ENCODE measurements around the gene MACROD1. TPM values are rescaled to one million over a fixed set of nuclear protein-coding genes. Genes with fewer than 3 reads are reported as not detected.

MACROD1 gene
- total RNA-seq, 1 experiment from 2014 or later = 26.3 TPM

GRCh38 chr11:64026575-64027205, 139.2 kb downstream of the MACROD1 start:
- DNase-seq = no peak
- no peaks in the 10 kb centered on the region for H3K36me3 ChIP-seq
- H3K27me3 ChIP-seq = no peaks in the 10 kb centered on the region
- H3K4me1 ChIP-seq = peaks cover 36% of the 10 kb centered on the region
- no peak overlapping the region for H3K4me3 ChIP-seq
- H3K27ac ChIP-seq = no peak overlapping the region
- H3K9me3 ChIP-seq (replicated peaks) = no peaks in the 10 kb centered on the region

DNA sequence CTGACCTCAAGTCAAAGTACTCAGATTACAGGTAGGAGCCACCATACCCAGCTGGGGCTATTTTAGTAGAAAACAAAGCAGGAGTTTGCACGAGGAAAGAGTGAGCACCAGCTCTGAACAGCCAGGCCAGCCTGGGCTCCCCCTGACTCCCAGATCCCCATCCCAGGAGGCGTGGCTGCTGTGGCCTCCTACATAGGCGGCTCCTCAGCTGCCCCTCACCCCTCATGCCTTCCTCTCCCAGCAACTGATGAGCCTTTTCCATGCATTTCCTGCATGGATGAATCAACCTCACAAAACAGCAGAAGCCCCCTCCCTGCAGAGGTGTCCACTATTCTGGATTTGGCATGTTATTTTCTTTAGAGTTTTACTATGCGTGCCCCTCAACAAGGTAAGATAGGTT, 140.7 kb downstream of the MACROD1 start:
- Histone ChIP-seq H3K4me3 (no peak overlapping the region), H3K36me3 (no peaks in the 10 kb centered on the region), H3K27ac (no peak overlapping the region), H3K4me1 (peaks cover 34% of the 10 kb centered on the region), H3K27me3 (no peaks in the 10 kb centered on the region), H3K9me3 (replicated peaks) (no peaks in the 10 kb centered on the region)
- DNase-seq = peak in 1 of 2 experiments; percentile 51

GRCh38 chr11:64023712-64024710, 141.9 kb downstream of the MACROD1 start:
- H3K27me3 ChIP-seq = 0 out of 2 replicates have a peak, but pooled peaks cover 3% of the 10 kb centered on the region
- no peak for DNase-seq
- H3K27ac ChIP-seq = no peak overlapping the region
- no peaks in the 10 kb centered on the region for H3K9me3 ChIP-seq (replicated peaks)
- peaks cover 26% of the 10 kb centered on the region for H3K4me1 ChIP-seq
- no peaks in the 10 kb centered on the region for H3K36me3 ChIP-seq
- H3K4me3 ChIP-seq = no peak overlapping the region

GRCh38 chr11:64022125-64022784, 143.7 kb downstream of the MACROD1 start:
- H3K4me3 ChIP-seq = no peak overlapping the region
- H3K27ac ChIP-seq = no peak overlapping the region
- 0 out of 2 replicates have a peak, but pooled peaks cover 4% of the 10 kb centered on the region for H3K27me3 ChIP-seq
- H3K9me3 ChIP-seq (replicated peaks) = no peaks in the 10 kb centered on the region
- no peaks in the 10 kb centered on the region for H3K36me3 ChIP-seq
- DNase-seq = no peak
- peaks cover 18% of the 10 kb centered on the region for H3K4me1 ChIP-seq

GRCh38 chr11:64021757-64022093, 144.2 kb downstream of the MACROD1 start:
- H3K27ac ChIP-seq = no peak overlapping the region
- no peak overlapping the region for H3K4me3 ChIP-seq
- H3K4me1 ChIP-seq = peaks cover 16% of the 10 kb centered on the region
- no peaks in the 10 kb centered on the region for H3K36me3 ChIP-seq
- H3K9me3 ChIP-seq (replicated peaks) = no peaks in the 10 kb centered on the region
- DNase-seq = no peak
- H3K27me3 ChIP-seq = 0 out of 2 replicates have a peak, but pooled peaks cover 4% of the 10 kb centered on the region

DNA sequence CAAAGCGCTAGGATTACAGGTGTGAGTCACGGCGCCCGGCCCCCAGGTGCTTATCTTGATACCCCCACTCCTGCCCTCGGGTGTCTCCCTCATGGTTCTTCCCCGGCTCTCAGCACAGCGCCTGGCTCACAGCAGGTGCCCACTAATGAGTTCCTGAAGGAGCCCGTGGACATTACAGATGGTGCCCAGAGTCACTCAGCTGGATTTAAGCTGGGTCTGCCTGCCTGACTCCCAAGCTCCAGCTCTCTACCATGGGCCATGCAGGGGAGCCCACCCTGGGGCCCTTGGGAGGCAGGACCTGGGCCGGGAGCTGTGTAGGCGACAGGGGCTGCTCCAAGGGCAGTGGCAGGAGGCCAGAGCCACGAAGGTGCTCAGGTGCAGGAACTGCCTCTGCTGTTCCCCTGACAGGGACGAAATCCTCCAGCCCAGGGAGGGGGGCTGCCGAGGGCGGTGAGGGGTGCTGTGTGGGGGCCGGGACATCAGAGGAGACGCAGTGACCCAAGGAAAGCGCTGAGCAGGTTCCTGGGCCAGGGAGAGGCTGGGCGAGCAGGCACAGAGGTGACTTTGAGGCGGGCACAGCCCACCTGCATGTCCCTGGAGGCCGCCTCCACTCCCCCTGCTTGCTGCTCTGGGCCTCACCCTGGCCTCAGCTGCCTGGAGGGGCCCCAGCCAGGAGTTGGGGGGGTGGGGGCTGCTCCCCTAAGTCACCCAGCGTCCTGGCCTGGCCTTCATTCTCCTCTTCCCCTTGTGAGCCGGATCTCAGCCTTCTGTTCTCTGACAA, 144.7 kb downstream of the MACROD1 start:
- Histone ChIP-seq H3K9me3 (replicated peaks) (no peaks in the 10 kb centered on the region), H3K36me3 (no peaks in the 10 kb centered on the region), H3K4me3 (no peak overlapping the region), H3K4me1 (peaks cover 16% of the 10 kb centered on the region), H3K27ac (no peak overlapping the region), H3K27me3 (0 out of 2 replicates have a peak, but pooled peaks cover 4% of the 10 kb centered on the region)
- DNase-seq = no peak

DNA sequence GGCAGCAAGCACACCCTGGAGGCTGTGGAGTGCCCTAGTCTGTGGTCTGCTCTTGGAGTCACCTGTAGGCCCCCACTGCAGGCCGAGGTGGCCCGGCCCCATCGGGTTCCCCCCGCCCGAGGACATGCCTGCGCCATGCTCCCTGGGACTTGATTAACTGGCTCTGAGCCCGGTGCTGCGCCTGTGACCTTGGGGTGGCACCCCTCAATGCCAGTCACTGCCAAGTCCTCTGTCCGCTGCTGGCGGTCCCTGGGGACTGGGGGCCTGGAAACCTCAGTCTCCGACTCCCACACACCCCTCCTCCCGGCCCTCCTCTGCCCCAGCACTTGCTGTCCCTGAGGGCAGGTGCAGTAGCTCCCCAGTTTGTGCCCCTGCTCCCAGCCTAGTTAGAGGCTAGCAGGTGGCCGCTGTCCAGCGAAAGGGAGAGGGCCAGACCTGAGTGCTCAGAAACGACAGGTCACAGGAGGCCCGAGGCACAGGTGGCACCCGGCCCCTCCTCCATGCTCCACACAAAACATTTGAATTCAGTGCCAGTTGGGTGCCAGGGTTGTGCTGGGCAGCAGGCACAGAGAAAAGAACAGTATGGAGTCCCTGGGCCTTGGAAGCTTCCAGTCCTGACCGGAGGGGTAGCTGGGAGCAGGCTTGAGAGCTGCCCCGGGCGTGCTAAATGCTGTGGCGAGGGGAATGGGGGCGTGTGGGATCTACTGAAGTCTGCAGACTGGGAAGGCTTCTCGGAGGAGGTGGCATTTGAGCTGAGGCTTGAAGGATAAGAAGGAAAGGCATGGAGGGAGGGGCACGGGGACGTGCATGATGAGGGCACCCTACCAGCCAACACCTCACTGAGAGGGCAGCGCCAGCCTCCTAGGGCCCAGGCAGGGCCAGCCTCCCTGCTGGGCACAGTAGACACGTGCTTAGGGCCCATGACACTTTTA, 146.5 kb downstream of the MACROD1 start:
- Histone ChIP-seq H3K27me3 (0 out of 2 replicates have a peak, but pooled peaks cover 4% of the 10 kb centered on the region), H3K4me3 (no peak overlapping the region), H3K9me3 (replicated peaks) (no peaks in the 10 kb centered on the region), H3K4me1 (peaks cover 19% of the 10 kb centered on the region), H3K36me3 (no peaks in the 10 kb centered on the region), H3K27ac (no peak overlapping the region)
- no peak for DNase-seq

DNA sequence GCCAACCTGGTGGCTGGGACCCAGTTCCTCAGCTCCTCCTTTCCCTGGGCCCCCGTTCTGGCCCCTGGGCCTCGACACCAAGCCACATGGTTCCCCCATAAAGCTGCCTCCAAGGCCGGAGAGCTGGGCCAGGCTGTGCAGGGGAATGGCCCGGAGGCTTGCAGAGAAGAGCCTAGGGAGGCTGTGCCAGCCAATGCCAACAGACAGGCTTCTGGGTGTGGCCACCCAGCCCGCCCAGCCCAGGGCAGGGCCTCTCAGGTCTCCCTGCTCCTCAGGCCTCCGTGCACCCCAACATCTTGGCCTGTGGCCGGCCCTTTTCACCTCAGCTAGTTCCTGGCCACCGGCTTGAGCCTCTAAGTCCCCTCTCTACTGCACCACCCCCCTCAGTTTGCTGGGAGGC, 147.6 kb downstream of the MACROD1 start:
- Histone ChIP-seq H3K27me3 (0 out of 2 replicates have a peak, but pooled peaks cover 4% of the 10 kb centered on the region), H3K4me1 (peaks cover 29% of the 10 kb centered on the region), H3K4me3 (no peak overlapping the region), H3K36me3 (no peaks in the 10 kb centered on the region), H3K27ac (no peak overlapping the region), H3K9me3 (replicated peaks) (no peaks in the 10 kb centered on the region)
- DNase-seq = no peak

DNA sequence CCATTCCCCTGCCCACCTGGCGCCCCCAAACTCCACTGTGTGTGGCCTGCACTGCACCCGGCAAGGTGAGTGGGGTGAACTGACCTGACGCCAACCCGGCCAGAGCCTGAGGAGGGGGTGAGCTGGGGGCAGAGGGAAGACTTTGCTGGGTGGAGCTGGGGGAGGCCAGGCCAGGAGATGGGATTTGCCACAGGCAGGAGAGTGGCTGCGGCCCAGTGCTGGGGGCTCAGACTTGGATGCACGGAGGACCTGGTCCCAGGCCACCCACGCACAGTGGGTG, 148.0 kb downstream of the MACROD1 start:
- no peak for DNase-seq
- Histone ChIP-seq H3K27ac (no peak overlapping the region), H3K4me3 (no peak overlapping the region), H3K27me3 (0 out of 2 replicates have a peak, but pooled peaks cover 4% of the 10 kb centered on the region), H3K36me3 (no peaks in the 10 kb centered on the region), H3K9me3 (replicated peaks) (no peaks in the 10 kb centered on the region), H3K4me1 (peaks cover 28% of the 10 kb centered on the region)

DNA sequence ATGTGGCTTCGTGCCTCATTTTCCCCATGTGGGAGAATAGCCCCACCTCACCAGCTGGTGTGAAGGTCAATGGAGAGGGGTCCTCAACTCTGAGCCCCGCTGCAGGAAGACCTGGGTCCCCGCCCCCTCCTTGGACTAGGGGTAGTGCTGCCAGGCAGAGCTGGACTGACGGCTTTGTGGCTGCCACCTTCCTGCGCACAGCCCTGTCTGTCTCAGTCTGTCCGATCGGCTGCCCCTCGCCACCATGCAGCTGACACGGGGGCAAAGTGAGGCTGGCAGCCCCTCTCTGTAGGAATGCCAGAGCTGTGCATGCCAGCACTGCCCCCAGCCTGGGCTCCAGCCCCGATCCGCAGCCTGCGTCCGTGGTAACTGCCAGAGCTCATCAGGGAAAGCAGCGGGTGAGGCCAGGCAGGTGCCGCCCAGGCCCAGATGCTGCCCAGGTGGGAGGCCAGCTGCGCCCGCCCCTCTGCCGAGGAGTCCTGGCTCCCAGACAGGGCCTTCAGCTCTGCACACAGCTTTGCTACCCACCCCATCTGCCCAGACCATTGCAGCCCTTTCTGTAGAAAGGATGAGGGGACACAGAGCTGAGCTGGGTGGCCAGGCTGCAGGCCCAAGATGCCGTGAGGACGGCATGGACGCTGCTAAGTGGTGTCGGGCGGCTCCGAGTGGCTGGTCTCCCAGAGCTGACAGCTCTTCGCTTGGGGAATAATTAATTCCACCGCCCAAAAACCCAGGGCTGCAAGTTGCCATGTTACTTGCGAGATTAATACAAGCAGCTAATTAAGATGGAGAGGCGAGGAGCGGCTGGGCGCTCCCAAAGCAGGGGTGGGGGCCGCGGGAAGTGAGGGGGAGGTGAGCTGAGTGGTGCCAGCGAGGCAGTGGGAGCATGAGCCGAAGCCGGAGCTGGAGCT, 149.7 kb downstream of the MACROD1 start:
- Histone ChIP-seq H3K27me3 (0 out of 2 replicates have a peak, but pooled peaks cover 4% of the 10 kb centered on the region), H3K36me3 (no peaks in the 10 kb centered on the region), H3K4me3 (no peak overlapping the region), H3K4me1 (peaks cover 31% of the 10 kb centered on the region), H3K9me3 (replicated peaks) (no peaks in the 10 kb centered on the region), H3K27ac (no peak overlapping the region)
- DNase-seq = no peak

- no peak for DNase-seq
- H3K36me3 ChIP-seq = no peaks in the 10 kb centered on the region
- no peak overlapping the region for H3K4me3 ChIP-seq
- H3K9me3 ChIP-seq (replicated peaks) = no peaks in the 10 kb centered on the region
- H3K4me1 ChIP-seq = peaks cover 31% of the 10 kb centered on the region
- H3K27me3 ChIP-seq = 0 out of 2 replicates have a peak, but pooled peaks cover 4% of the 10 kb centered on the region
- H3K27ac ChIP-seq = no peak overlapping the region
These were observed 150.4 kb downstream of the MACROD1 start for GRCh38 chr11:64015510-64015909.

DNA sequence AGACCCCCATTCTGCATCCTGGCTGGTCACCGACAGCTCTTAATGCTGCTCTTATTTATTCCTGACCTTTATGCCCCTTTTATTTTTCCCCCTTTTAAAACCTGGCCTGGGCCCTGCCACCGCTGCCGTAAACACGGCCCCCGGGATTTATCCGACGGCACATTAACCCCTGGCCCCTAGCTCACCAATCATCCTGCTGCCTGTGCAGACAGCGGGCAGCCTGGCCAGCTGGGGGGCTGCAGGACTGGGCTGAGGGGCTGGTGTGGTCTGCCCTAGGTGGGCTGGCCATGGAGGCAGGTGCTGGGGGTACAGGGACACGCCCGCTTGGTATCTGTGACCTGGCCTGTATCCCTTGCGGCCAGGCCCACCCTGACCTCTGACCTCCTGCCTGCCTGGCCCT, 151.6 kb downstream of the MACROD1 start:
- peaks cover 31% of the 10 kb centered on the region for H3K4me1 ChIP-seq
- H3K27ac ChIP-seq = no peak overlapping the region
- no peak for DNase-seq
- H3K4me3 ChIP-seq = no peak overlapping the region
- H3K9me3 ChIP-seq (replicated peaks) = no peaks in the 10 kb centered on the region
- H3K36me3 ChIP-seq = no peaks in the 10 kb centered on the region
- H3K27me3 ChIP-seq = 0 out of 2 replicates have a peak, but pooled peaks cover 4% of the 10 kb centered on the region

All from SJCRH30 (cell line).